IPS-15b (cell line): ENCODE measurements around the gene PML.

ENCODE experiments used
- H3K27me3 ChIP-seq: one replicate; pipeline ENCODE4 v1.6.1; 2013; ENCODE audit warnings: low read length; ENCODE audit not compliant: control insufficient read depth, insufficient read depth
- H3K36me3 ChIP-seq: one replicate; pipeline ENCODE4 v1.6.1; 2013; ENCODE audit warnings: low read length; ENCODE audit not compliant: control insufficient read depth, insufficient read depth
- H3K4me1 ChIP-seq: one replicate; pipeline ENCODE4 v1.6.1; 2013; ENCODE audit warnings: mild to moderate bottlenecking, low read length; ENCODE audit not compliant: control insufficient read depth, insufficient read depth
- H3K4me3 ChIP-seq: one replicate; pipeline ENCODE4 v1.5.1; 2013; ENCODE audit warnings: low read depth, low read length
- H3K9ac ChIP-seq: one replicate; pipeline ENCODE4 v1.6.1; 2013; ENCODE audit warnings: low read depth, mild to moderate bottlenecking, low read length
- H3K9me3 ChIP-seq: one replicate; pipeline ENCODE4 v1.6.1; 2013; ENCODE audit warnings: mild to moderate bottlenecking, low read length; ENCODE audit not compliant: control insufficient read depth, insufficient read depth

The PML gene

GRCh38 chr15:73979636-73980035, 14.9 kb upstream of the PML start:
- Histone ChIP-seq H3K4me3 (no peak overlapping the region), H3K9ac (no peak overlapping the region), H3K36me3 (no peaks in the 10 kb centered on the region), H3K27me3 (no peaks in the 10 kb centered on the region), H3K9me3 (no peaks in the 10 kb centered on the region), H3K4me1 (no peaks in the 10 kb centered on the region)

- H3K27me3 ChIP-seq = no peaks in the 10 kb centered on the region
- no peaks in the 10 kb centered on the region for H3K36me3 ChIP-seq
- H3K4me1 ChIP-seq = no peaks in the 10 kb centered on the region
- no peaks in the 10 kb centered on the region for H3K9me3 ChIP-seq
- no peak overlapping the region for H3K4me3 ChIP-seq
- no peak overlapping the region for H3K9ac ChIP-seq
These were observed 12.7 kb upstream of the PML start for GRCh38 chr15:73981761-73982221.

- H3K9ac ChIP-seq = no peak overlapping the region
- H3K36me3 ChIP-seq = no peaks in the 10 kb centered on the region
- no peaks in the 10 kb centered on the region for H3K9me3 ChIP-seq
- no peak overlapping the region for H3K4me3 ChIP-seq
- H3K27me3 ChIP-seq = no peaks in the 10 kb centered on the region
- no peaks in the 10 kb centered on the region for H3K4me1 ChIP-seq
These were observed 12.1 kb upstream of the PML start for GRCh38 chr15:73982222-73982962.

- no peak overlapping the region for H3K4me3 ChIP-seq
- no peaks in the 10 kb centered on the region for H3K9me3 ChIP-seq
- no peaks in the 10 kb centered on the region for H3K4me1 ChIP-seq
- no peaks in the 10 kb centered on the region for H3K27me3 ChIP-seq
- no peak overlapping the region for H3K9ac ChIP-seq
- H3K36me3 ChIP-seq = no peaks in the 10 kb centered on the region
These were observed 11.2 kb upstream of the PML start for GRCh38 chr15:73983211-73983727.

GRCh38 chr15:73983773-73984172, 10.7 kb upstream of the PML start:
- Histone ChIP-seq H3K9me3 (no peaks in the 10 kb centered on the region), H3K4me3 (no peak overlapping the region), H3K9ac (no peak overlapping the region), H3K27me3 (no peaks in the 10 kb centered on the region), H3K36me3 (no peaks in the 10 kb centered on the region), H3K4me1 (no peaks in the 10 kb centered on the region)

GRCh38 chr15:73984208-73984979, 10.1 kb upstream of the PML start:
- no peak overlapping the region for H3K4me3 ChIP-seq
- no peaks in the 10 kb centered on the region for H3K27me3 ChIP-seq
- H3K4me1 ChIP-seq = no peaks in the 10 kb centered on the region
- H3K36me3 ChIP-seq = no peaks in the 10 kb centered on the region
- no peak overlapping the region for H3K9ac ChIP-seq
- H3K9me3 ChIP-seq = no peaks in the 10 kb centered on the region

GRCh38 chr15:73985101-73985873, 9.2 kb upstream of the PML start:
- no peaks in the 10 kb centered on the region for H3K9me3 ChIP-seq
- H3K4me3 ChIP-seq = no peak overlapping the region
- no peaks in the 10 kb centered on the region for H3K27me3 ChIP-seq
- no peaks in the 10 kb centered on the region for H3K4me1 ChIP-seq
- no peak overlapping the region for H3K9ac ChIP-seq
- H3K36me3 ChIP-seq = no peaks in the 10 kb centered on the region

GRCh38 chr15:73986055-73986775, 8.3 kb upstream of the PML start:
- no peaks in the 10 kb centered on the region for H3K36me3 ChIP-seq
- H3K27me3 ChIP-seq = no peaks in the 10 kb centered on the region
- H3K9me3 ChIP-seq = no peaks in the 10 kb centered on the region
- H3K9ac ChIP-seq = no peak overlapping the region
- H3K4me1 ChIP-seq = no peaks in the 10 kb centered on the region
- no peak overlapping the region for H3K4me3 ChIP-seq

GRCh38 chr15:73986776-73987056, 7.8 kb upstream of the PML start:
- no peaks in the 10 kb centered on the region for H3K27me3 ChIP-seq
- no peak overlapping the region for H3K4me3 ChIP-seq
- H3K9me3 ChIP-seq = no peaks in the 10 kb centered on the region
- peaks cover 3% of the 10 kb centered on the region for H3K4me1 ChIP-seq
- no peak overlapping the region for H3K9ac ChIP-seq
- no peaks in the 10 kb centered on the region for H3K36me3 ChIP-seq

- H3K4me1 ChIP-seq = peaks cover 3% of the 10 kb centered on the region
- H3K36me3 ChIP-seq = no peaks in the 10 kb centered on the region
- no peaks in the 10 kb centered on the region for H3K27me3 ChIP-seq
These were observed 7.3 kb upstream of the PML start for GRCh38 chr15:73987250-73987649.

GRCh38 chr15:73987681-73988444, 6.7 kb upstream of the PML start:
- no peak overlapping the region for H3K4me3 ChIP-seq
- peaks cover 4% of the 10 kb centered on the region for H3K27me3 ChIP-seq
- no peaks in the 10 kb centered on the region for H3K9me3 ChIP-seq
- H3K36me3 ChIP-seq = no peaks in the 10 kb centered on the region
- H3K4me1 ChIP-seq = peaks cover 3% of the 10 kb centered on the region
- no peak overlapping the region for H3K9ac ChIP-seq

More at GRCh38 chr15:73987250-73987649, 7.3 kb upstream of the PML start:
- H3K9me3 ChIP-seq = no peaks in the 10 kb centered on the region
- no peak overlapping the region for H3K4me3 ChIP-seq
- no peak overlapping the region for H3K9ac ChIP-seq
